Measurements from ENCODE around the gene PRPSAP2. TPM values are rescaled to one million over a fixed set of nuclear protein-coding genes. Genes with fewer than 3 reads are reported as not detected.
A peak's percentile ranks its signal among the peaks of the same experiment; 100 is the strongest.
"Not testable (repeated sequence)": the region's sequence is repeated elsewhere in the genome, so short reads cannot be mapped to it uniquely, and the experiment has no call there.

Gene PRPSAP2
- total and polyA plus RNA-seq, 4 donors = 18.2 to 56.1 (median 23.3) TPM

GRCh38 chr17:18920911-18921441 lies 63.0 kb downstream of the PRPSAP2 start:
- ATAC-seq (ENCODE audit: insufficient read depth, low FRiP score) (no peak), DNase-seq (no peak)
- Histone ChIP-seq H3K9me3 (ENCODE audit: control insufficient read depth in 4 of 4, insufficient read depth in 3 of 4, low read length in 3 of 4) (peaks cover 0 to 1% (median 0%) of the 10 kb centered on the region in 4 donors), H3K9ac (ENCODE audit: insufficient read depth in 1 of 2, low read length in 2 of 2) (no peak overlapping the region), H3K36me3 (ENCODE audit: control insufficient read depth in 4 of 4, insufficient read depth in 4 of 4, low read length in 4 of 4) (peaks cover 0 to 20% (median 13%) of the 10 kb centered on the region in 4 donors), H3K27me3 (ENCODE audit: control insufficient read depth in 3 of 3, insufficient read depth in 3 of 3, low read length in 2 of 3) (no peaks in the 10 kb centered on the region), H3K4me1 (ENCODE audit: control insufficient read depth in 5 of 5, insufficient read depth in 5 of 5, low read length in 5 of 5) (peaks cover 0 to 16% (median 4%) of the 10 kb centered on the region in 5 donors), H3K4me3 (no peak overlapping the region), H3K27ac (ENCODE audit: low read depth in 1 of 2, low read length in 1 of 2) (no peak overlapping the region)
- 22% methylated on average over 6 of the region's 6 CpGs for WGBS, 2 donors
- TF ChIP-seq CTCF (IDR thresholded peaks at IDR 0.05; ENCODE audit: control extremely low read depth, extremely low read depth) = no peak

- H3K9ac ChIP-seq (ENCODE audit: insufficient read depth in 1 of 2, low read length in 2 of 2) = no peak overlapping the region
- no peak for DNase-seq
- H3K4me3 ChIP-seq = no peak overlapping the region
- peaks cover 0 to 1% (median 0%) of the 10 kb centered on the region in 4 donors for H3K9me3 ChIP-seq (ENCODE audit: control insufficient read depth in 4 of 4, insufficient read depth in 3 of 4, low read length in 3 of 4)
- peaks cover 0 to 18% (median 10%) of the 10 kb centered on the region in 4 donors for H3K36me3 ChIP-seq (ENCODE audit: control insufficient read depth in 4 of 4, insufficient read depth in 4 of 4, low read length in 4 of 4)
- H3K27me3 ChIP-seq (ENCODE audit: control insufficient read depth in 3 of 3, insufficient read depth in 3 of 3, low read length in 2 of 3) = no peaks in the 10 kb centered on the region
- H3K4me1 ChIP-seq (ENCODE audit: control insufficient read depth in 5 of 5, insufficient read depth in 5 of 5, low read length in 5 of 5) = peaks cover 0 to 16% (median 4%) of the 10 kb centered on the region in 5 donors
- H3K27ac ChIP-seq (ENCODE audit: low read depth in 1 of 2, low read length in 1 of 2) = peak overlapping the region in 1 of 2 donors; percentile 70
- WGBS, 2 donors = 65 to 77% methylated on average over 2 of the region's 2 CpGs
- no peak for ATAC-seq (ENCODE audit: insufficient read depth, low FRiP score)
- no peak for TF ChIP-seq CTCF (IDR thresholded peaks at IDR 0.05; ENCODE audit: control extremely low read depth, extremely low read depth)
Measured at GRCh38 chr17:18921485-18921884, 63.6 kb downstream of the PRPSAP2 start.

GRCh38 chr17:18921912-18922451 lies 64.1 kb downstream of the PRPSAP2 start:
- 33 to 45% methylated on average over 4 of the region's 4 CpGs for WGBS, 2 donors
- Histone ChIP-seq H3K27ac (ENCODE audit: low read depth in 1 of 2, low read length in 1 of 2) (no peak overlapping the region), H3K27me3 (ENCODE audit: control insufficient read depth in 3 of 3, insufficient read depth in 3 of 3, low read length in 2 of 3) (no peaks in the 10 kb centered on the region), H3K4me1 (ENCODE audit: control insufficient read depth in 5 of 5, insufficient read depth in 5 of 5, low read length in 5 of 5) (peaks cover 0 to 16% (median 4%) of the 10 kb centered on the region in 5 donors), H3K4me3 (no peak overlapping the region), H3K9ac (ENCODE audit: insufficient read depth in 1 of 2, low read length in 2 of 2) (no peak overlapping the region), H3K9me3 (ENCODE audit: control insufficient read depth in 4 of 4, insufficient read depth in 3 of 4, low read length in 3 of 4) (peaks cover 0 to 1% (median 0%) of the 10 kb centered on the region in 4 donors), H3K36me3 (ENCODE audit: control insufficient read depth in 4 of 4, insufficient read depth in 4 of 4, low read length in 4 of 4) (peaks cover 0 to 16% (median 8%) of the 10 kb centered on the region in 4 donors)
- ATAC-seq (ENCODE audit: insufficient read depth, low FRiP score) = no peak
- DNase-seq = no peak
- no peak for TF ChIP-seq CTCF (IDR thresholded peaks at IDR 0.05; ENCODE audit: control extremely low read depth, extremely low read depth)

- H3K9ac ChIP-seq (ENCODE audit: insufficient read depth in 1 of 2, low read length in 2 of 2); ATAC-seq (ENCODE audit: insufficient read depth, low FRiP score); H3K27me3 ChIP-seq (ENCODE audit: control insufficient read depth in 3 of 3, insufficient read depth in 3 of 3, low read length in 2 of 3); H3K27ac ChIP-seq (ENCODE audit: low read depth in 1 of 2, low read length in 1 of 2); DNase-seq; H3K9me3 ChIP-seq (ENCODE audit: control insufficient read depth in 4 of 4, insufficient read depth in 3 of 4, low read length in 3 of 4); H3K4me3 ChIP-seq: not testable (repeated sequence)
- Histone ChIP-seq H3K4me1 (ENCODE audit: control insufficient read depth in 5 of 5, insufficient read depth in 5 of 5, low read length in 5 of 5) (peaks cover 0 to 16% (median 4%) of the 10 kb centered on the region in 5 donors), H3K36me3 (ENCODE audit: control insufficient read depth in 4 of 4, insufficient read depth in 4 of 4, low read length in 4 of 4) (peaks cover 0 to 14% (median 7%) of the 10 kb centered on the region in 4 donors)
- 96 to 99% methylated on average over 7 of the region's 7 CpGs for WGBS, 2 donors
Measured at GRCh38 chr17:18922596-18922995, 64.7 kb downstream of the PRPSAP2 start.
